Fibroblast of lung (primary cell): ENCODE results near the gene CNTFR. TPM values are rescaled to one million over a fixed set of nuclear protein-coding genes. Genes with fewer than 3 reads are reported as not detected.

ENCODE experiments used
- DNase-seq, 2 donors: peaks; one replicate each; pipeline versions ENCODE4 v3.0.0 to v3.0.0-alpha.2; 2010; ENCODE audit warnings: low read depth in 2 of 2
- H2AFZ ChIP-seq: 2 replicates; pipeline ENCODE4 v1.5.1; 2012; ENCODE audit warnings: low read length, control low read depth, inconsistent platforms
- H3K27ac ChIP-seq: 2 replicates; pipeline ENCODE4 v1.5.1; 2011; ENCODE audit warnings: low read length, control low read depth; ENCODE audit not compliant: insufficient read depth
- H3K27me3 ChIP-seq: 2 replicates; pipeline ENCODE4 v1.5.1; 2011; ENCODE audit warnings: mild to moderate bottlenecking, low read length; ENCODE audit not compliant: control insufficient read depth, insufficient read depth
- H3K36me3 ChIP-seq: 2 replicates; pipeline ENCODE4 v1.5.1; 2011; ENCODE audit warnings: low read length; ENCODE audit not compliant: control insufficient read depth, insufficient read depth
- H3K4me1 ChIP-seq: 2 replicates; pipeline ENCODE4 v1.5.1; 2011; ENCODE audit warnings: low read length; ENCODE audit not compliant: control insufficient read depth, insufficient read depth; ENCODE audit errors: extremely low read depth
- H3K4me2 ChIP-seq: 2 replicates; pipeline ENCODE4 v1.5.1; 2011; ENCODE audit warnings: low read length, control low read depth; ENCODE audit not compliant: insufficient read depth; ENCODE audit errors: extremely low read depth
- H3K4me3 ChIP-seq, 4 experiments: fragments of 200-600 bp in 1 of 4; sonication (generic) in 1 of 4; replicated peaks in 1 of 4; 2 replicates each; pipeline ENCODE4 v1.5.1; 2011 to 2016; ENCODE audit warnings: low read length in 4 of 4, low read depth in 3 of 4, mild to moderate bottlenecking in 3 of 4, control low read depth in 2 of 4, inconsistent platforms in 1 of 4, mixed read lengths in 1 of 4; ENCODE audit not compliant: insufficient read depth in 1 of 4; ENCODE audit errors: control extremely low read depth in 1 of 4
- H3K79me2 ChIP-seq: 2 replicates; pipeline ENCODE4 v1.5.1; 2012; ENCODE audit warnings: mild to moderate bottlenecking, low read length, inconsistent platforms; ENCODE audit not compliant: control insufficient read depth, insufficient read depth
- H3K9ac ChIP-seq: 2 replicates; pipeline ENCODE4 v1.5.1; 2011; ENCODE audit warnings: mild to moderate bottlenecking, low read length, control low read depth; ENCODE audit not compliant: insufficient read depth
- H3K9me3 ChIP-seq: 2 replicates; pipeline ENCODE4 v1.5.1; 2012; ENCODE audit warnings: low read depth, low read length; ENCODE audit not compliant: control insufficient read depth, insufficient read depth
- H4K20me1 ChIP-seq: 2 replicates; pipeline ENCODE4 v1.5.1; 2011; ENCODE audit warnings: low read length; ENCODE audit not compliant: control insufficient read depth, insufficient read depth; ENCODE audit errors: extremely low read depth
- EZH2 ChIP-seq: IDR thresholded peaks from 2 replicates; pipeline ENCODE4 v1.5.1; 2012; ENCODE audit warnings: low read length, control low read depth, mild to moderate bottlenecking; ENCODE audit errors: missing control alignments
- polyA plus RNA-seq, 2 donors: library from polyadenylated mRNA; depleted of rRNA in 1 of 2; stranded (reverse) in 1 of 2; unstranded in 1 of 2; fragments of >200 nt; gene quantifications; 2 replicates each; pipeline ENCODE4 v1.2.1, GENCODE V29; 2011 to 2012; ENCODE audit warnings: missing spikeins in 1 of 2
- total RNA-seq: library from RNA; depleted of rRNA; stranded (reverse); fragments of >200 nt; gene quantifications from 2 replicates; pipeline ENCODE4 v1.2.1, GENCODE V29; 2014
- TF ChIP-seq, protein P1 (sequence below), 2 donors: IDR thresholded peaks in 1 of 2; conservative IDR thresholded peaks in 1 of 2; 1 replicate in 1 of 2; 2 replicates in 1 of 2; pipeline ENCODE4 v1.5.1; 2011 to 2012; ENCODE audit warnings: low read length in 2 of 2, control low read depth in 1 of 2, inconsistent platforms in 1 of 2, low read depth in 1 of 2, mild to moderate bottlenecking in 1 of 2

CNTFR gene
- total and polyA plus RNA-seq, 2 donors (not counting 1 experiment from before 2014, with no cell fraction given): not detected

- no peak overlapping the region for H3K4me3 ChIP-seq
- no peak for DNase-seq
- H3K4me2 ChIP-seq: no peak overlapping the region
- peaks cover 2% of the 10 kb centered on the region for H3K4me1 ChIP-seq
- H3K27me3 ChIP-seq: no peaks in the 10 kb centered on the region
- no peak overlapping the region for H3K27ac ChIP-seq
- H3K79me2 ChIP-seq: no peaks in the 10 kb centered on the region
- H3K9me3 ChIP-seq: no peaks in the 10 kb centered on the region
- no peak overlapping the region for H2AFZ ChIP-seq
- no peaks in the 10 kb centered on the region for H3K36me3 ChIP-seq
- no peak overlapping the region for H3K9ac ChIP-seq
- no peak for TF ChIP-seq EZH2
- TF ChIP-seq, protein P1, sequence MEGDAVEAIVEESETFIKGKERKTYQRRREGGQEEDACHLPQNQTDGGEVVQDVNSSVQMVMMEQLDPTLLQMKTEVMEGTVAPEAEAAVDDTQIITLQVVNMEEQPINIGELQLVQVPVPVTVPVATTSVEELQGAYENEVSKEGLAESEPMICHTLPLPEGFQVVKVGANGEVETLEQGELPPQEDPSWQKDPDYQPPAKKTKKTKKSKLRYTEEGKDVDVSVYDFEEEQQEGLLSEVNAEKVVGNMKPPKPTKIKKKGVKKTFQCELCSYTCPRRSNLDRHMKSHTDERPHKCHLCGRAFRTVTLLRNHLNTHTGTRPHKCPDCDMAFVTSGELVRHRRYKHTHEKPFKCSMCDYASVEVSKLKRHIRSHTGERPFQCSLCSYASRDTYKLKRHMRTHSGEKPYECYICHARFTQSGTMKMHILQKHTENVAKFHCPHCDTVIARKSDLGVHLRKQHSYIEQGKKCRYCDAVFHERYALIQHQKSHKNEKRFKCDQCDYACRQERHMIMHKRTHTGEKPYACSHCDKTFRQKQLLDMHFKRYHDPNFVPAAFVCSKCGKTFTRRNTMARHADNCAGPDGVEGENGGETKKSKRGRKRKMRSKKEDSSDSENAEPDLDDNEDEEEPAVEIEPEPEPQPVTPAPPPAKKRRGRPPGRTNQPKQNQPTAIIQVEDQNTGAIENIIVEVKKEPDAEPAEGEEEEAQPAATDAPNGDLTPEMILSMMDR (conservative IDR thresholded peaks at IDR 0.05 in 1 of 2, IDR thresholded peaks at IDR 0.05 in 1 of 2; ENCODE audit: low read depth in 1 of 2, low read length in 2 of 2): no peak
- no peaks in the 10 kb centered on the region for H4K20me1 ChIP-seq
Measured at GRCh38 chr9:34560599-34561214, 28.8 kb downstream of the CNTFR start.

GRCh38 chr9:34559624-34560455, 29.7 kb downstream of the CNTFR start:
- Histone ChIP-seq H3K9ac (no peak overlapping the region), H3K27me3 (no peaks in the 10 kb centered on the region), H3K9me3 (no peaks in the 10 kb centered on the region), H3K4me3 (no peak overlapping the region), H3K79me2 (no peaks in the 10 kb centered on the region), H3K27ac (no peak overlapping the region), H3K4me1 (peaks cover 2% of the 10 kb centered on the region), H3K36me3 (no peaks in the 10 kb centered on the region), H2AFZ (no peak overlapping the region), H4K20me1 (no peaks in the 10 kb centered on the region), H3K4me2 (no peak overlapping the region)
- TF ChIP-seq, protein P1 (conservative IDR thresholded peaks at IDR 0.05 in 1 of 2, IDR thresholded peaks at IDR 0.05 in 1 of 2; ENCODE audit: low read depth in 1 of 2, low read length in 2 of 2): no peak
- no peak for TF ChIP-seq EZH2
- peak; percentile 52 to 59 for DNase-seq

GRCh38 chr9:34558919-34559623, 30.5 kb downstream of the CNTFR start:
- peaks cover 2% of the 10 kb centered on the region for H3K4me1 ChIP-seq
- no peak overlapping the region for H3K4me3 ChIP-seq
- H3K79me2 ChIP-seq: no peaks in the 10 kb centered on the region
- H3K4me2 ChIP-seq: no peak overlapping the region
- no peak for DNase-seq
- no peak overlapping the region for H2AFZ ChIP-seq
- no peaks in the 10 kb centered on the region for H4K20me1 ChIP-seq
- no peaks in the 10 kb centered on the region for H3K36me3 ChIP-seq
- no peak overlapping the region for H3K9ac ChIP-seq
- H3K27ac ChIP-seq: no peak overlapping the region
- H3K9me3 ChIP-seq: no peaks in the 10 kb centered on the region
- no peaks in the 10 kb centered on the region for H3K27me3 ChIP-seq
- TF ChIP-seq, protein P1 (conservative IDR thresholded peaks at IDR 0.05 in 1 of 2, IDR thresholded peaks at IDR 0.05 in 1 of 2; ENCODE audit: low read depth in 1 of 2, low read length in 2 of 2): no peak
- no peak for TF ChIP-seq EZH2
